Breast epithelium (tissue), 4 donors: ENCODE measurements around the gene FNIP2. TPM values are rescaled to one million over a fixed set of nuclear protein-coding genes. Genes with fewer than 3 reads are reported as not detected.

ENCODE experiments used
- DNase-seq, 2 donors: peaks; one replicate each; pipeline ENCODE4 v3.0.0-alpha.2; 2019; ENCODE audit warnings: low spot score in 2 of 2
- H3K27ac ChIP-seq, 2 donors: fragments of 200-600 bp; sonication (generic) in 1 of 2; one replicate each; pipeline ENCODE4 v1.5.1; 2016 to 2019; ENCODE audit warnings: mild to moderate bottlenecking in 1 of 2
- H3K27me3 ChIP-seq, 2 donors: fragments of 200-600 bp; sonication (generic) in 1 of 2; one replicate each; pipeline versions ENCODE4 v1.5.1 to v1.6.0; 2017 to 2019; ENCODE audit warnings: control low read depth in 1 of 2, mild to moderate bottlenecking in 1 of 2
- H3K36me3 ChIP-seq: fragments of 200-600 bp; one replicate; pipeline ENCODE4 v1.5.1; 2019
- H3K4me1 ChIP-seq, 2 donors: fragments of 200-600 bp; sonication (generic); one replicate each; pipeline ENCODE4 v1.5.1; 2016 to 2019; ENCODE audit warnings: control low read depth in 1 of 2
- H3K4me3 ChIP-seq, 3 donors: fragments of 200-600 bp; sonication (generic); 1 replicate in 2 of 3; 2 replicates in 1 of 3; pipeline ENCODE4 v1.5.1; 2016 to 2019; ENCODE audit warnings: mild to moderate bottlenecking in 3 of 3, moderate library complexity in 2 of 3
- H3K9me3 ChIP-seq, 2 donors: fragments of 200-600 bp; sonication (generic) in 1 of 2; one replicate each; pipeline ENCODE4 v1.5.1; 2016 to 2019; ENCODE audit warnings: control low read depth in 1 of 2
- POLR2A ChIP-seq: fragments of 450-650 bp; IDR thresholded peaks from one replicate; pipeline ENCODE4 v1.6.1; 2016; ENCODE audit warnings: antibody characterized with exemption, mild to moderate bottlenecking, moderate library complexity
- POLR2AphosphoS5 ChIP-seq, 3 donors: sonication (generic); formaldehyde crosslinking; IDR thresholded peaks; one replicate each; pipeline ENCODE4 v1.6.1; 2017; ENCODE audit warnings: antibody characterized with exemption in 3 of 3
- intact Hi-C: fragments of 100-400 bp; cut with DNase I; formaldehyde crosslinking; loops from one replicate; pipeline ENCODE4 v1.15.1; 2023; ENCODE audit warnings: low total_unique reads
- total RNA-seq, 3 donors: library from RNA; depleted of rRNA; stranded (reverse); fragments of >200 nt; gene quantifications; one replicate each; pipeline ENCODE4 v1.1.0, GENCODE V29; 2016
- TF ChIP-seq, protein P1 (sequence below), 3 donors: fragments of 450-650 bp; IDR thresholded peaks; one replicate each; pipeline ENCODE4 v1.5.1; 2016 to 2017; ENCODE audit warnings: antibody characterized with exemption in 3 of 3, mild to moderate bottlenecking in 3 of 3, moderate library complexity in 3 of 3

Gene FNIP2
- total RNA-seq, 3 donors from 2014 or later: 40.3 to 70.4 (median 55.2) TPM

DNA sequence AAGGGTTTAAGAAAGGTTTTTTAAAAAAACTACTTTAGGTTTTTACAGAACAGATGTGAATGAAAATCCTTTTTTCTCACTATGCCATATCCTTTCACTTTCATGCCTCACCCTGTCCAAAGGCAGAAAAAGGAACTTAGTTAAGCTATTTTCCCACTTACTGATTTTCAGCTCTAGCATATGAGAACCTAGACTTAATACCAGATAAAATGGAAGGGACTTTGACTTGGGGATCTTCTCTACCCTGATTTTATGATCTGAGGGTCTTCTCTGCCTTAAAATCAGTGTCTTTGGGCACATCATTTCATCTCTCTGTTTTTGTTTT, 42.4 kb downstream of the FNIP2 start:
- H3K4me1 ChIP-seq: no peaks in the 10 kb centered on the region
- H3K4me3 ChIP-seq: no peak overlapping the region
- DNase-seq: no peak
- no peaks in the 10 kb centered on the region for H3K36me3 ChIP-seq
- intact Hi-C loops: no loop called here
- H3K27ac ChIP-seq: peak overlapping the region; percentile 64 to 70
- no peaks in the 10 kb centered on the region for H3K9me3 ChIP-seq
- TF ChIP-seq POLR2A (no peak), POLR2AphosphoS5 (IDR thresholded peaks at IDR 0.05) (no peak)
- TF ChIP-seq, protein P1, sequence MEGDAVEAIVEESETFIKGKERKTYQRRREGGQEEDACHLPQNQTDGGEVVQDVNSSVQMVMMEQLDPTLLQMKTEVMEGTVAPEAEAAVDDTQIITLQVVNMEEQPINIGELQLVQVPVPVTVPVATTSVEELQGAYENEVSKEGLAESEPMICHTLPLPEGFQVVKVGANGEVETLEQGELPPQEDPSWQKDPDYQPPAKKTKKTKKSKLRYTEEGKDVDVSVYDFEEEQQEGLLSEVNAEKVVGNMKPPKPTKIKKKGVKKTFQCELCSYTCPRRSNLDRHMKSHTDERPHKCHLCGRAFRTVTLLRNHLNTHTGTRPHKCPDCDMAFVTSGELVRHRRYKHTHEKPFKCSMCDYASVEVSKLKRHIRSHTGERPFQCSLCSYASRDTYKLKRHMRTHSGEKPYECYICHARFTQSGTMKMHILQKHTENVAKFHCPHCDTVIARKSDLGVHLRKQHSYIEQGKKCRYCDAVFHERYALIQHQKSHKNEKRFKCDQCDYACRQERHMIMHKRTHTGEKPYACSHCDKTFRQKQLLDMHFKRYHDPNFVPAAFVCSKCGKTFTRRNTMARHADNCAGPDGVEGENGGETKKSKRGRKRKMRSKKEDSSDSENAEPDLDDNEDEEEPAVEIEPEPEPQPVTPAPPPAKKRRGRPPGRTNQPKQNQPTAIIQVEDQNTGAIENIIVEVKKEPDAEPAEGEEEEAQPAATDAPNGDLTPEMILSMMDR (IDR thresholded peaks at IDR 0.05): no peak
- H3K27me3 ChIP-seq: no peaks in the 10 kb centered on the region

DNA sequence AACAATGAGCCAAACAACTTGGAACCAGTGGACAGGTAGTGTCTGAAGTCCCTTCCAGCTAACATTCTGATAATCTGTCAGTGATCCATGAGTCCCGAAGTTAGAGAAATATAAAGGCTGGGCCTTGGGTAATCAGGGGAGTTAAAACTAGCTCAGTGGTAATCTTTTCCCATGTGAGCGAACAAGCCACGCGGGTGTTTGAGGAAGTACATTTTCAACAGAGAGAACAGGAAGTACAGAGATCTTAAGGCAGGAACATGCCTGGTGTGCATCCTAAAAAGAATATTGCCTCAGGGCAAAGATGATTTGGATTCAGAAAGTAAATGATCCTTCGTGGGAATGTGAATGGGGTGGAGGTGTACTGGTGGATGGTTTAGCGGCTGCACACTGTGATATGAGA, 42.9 kb downstream of the FNIP2 start:
- Histone ChIP-seq H3K27ac (peak overlapping the region; percentile 64 to 70), H3K9me3 (no peaks in the 10 kb centered on the region), H3K36me3 (no peaks in the 10 kb centered on the region), H3K4me1 (no peaks in the 10 kb centered on the region), H3K4me3 (no peak overlapping the region), H3K27me3 (no peaks in the 10 kb centered on the region)
- intact Hi-C loops: no loop called here
- TF ChIP-seq POLR2AphosphoS5 (IDR thresholded peaks at IDR 0.05) (no peak), POLR2A (no peak)
- TF ChIP-seq, protein P1 (IDR thresholded peaks at IDR 0.05): no peak
- DNase-seq: no peak

DNA sequence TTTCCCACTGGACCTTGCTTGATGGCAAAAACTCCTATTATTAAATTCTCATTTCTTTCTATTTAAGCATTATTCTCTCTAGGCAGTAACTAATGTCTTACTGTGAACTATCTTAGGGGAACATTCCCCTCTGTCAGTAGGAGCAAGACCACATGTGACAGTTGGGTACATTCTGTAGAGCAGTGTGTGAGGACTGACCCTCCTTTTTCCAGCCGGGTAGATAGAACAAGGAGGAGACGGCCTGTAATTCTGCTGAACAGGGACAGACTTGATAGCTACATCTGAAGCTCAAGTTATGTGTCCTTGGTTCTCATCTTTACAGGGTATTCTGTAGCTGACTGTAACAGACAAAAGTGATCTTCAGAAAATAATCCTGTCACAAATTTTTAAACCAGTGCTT, 43.3 kb downstream of the FNIP2 start:
- no peaks in the 10 kb centered on the region for H3K9me3 ChIP-seq
- no peak for DNase-seq
- peak overlapping the region; percentile 64 to 70 for H3K27ac ChIP-seq
- H3K4me1 ChIP-seq: no peaks in the 10 kb centered on the region
- TF ChIP-seq POLR2AphosphoS5 (IDR thresholded peaks at IDR 0.05): no peak
- TF ChIP-seq, protein P1 (IDR thresholded peaks at IDR 0.05): no peak
- TF ChIP-seq POLR2A: no peak
- no peak overlapping the region for H3K4me3 ChIP-seq
- intact Hi-C loops: no loop called here
- no peaks in the 10 kb centered on the region for H3K36me3 ChIP-seq
- H3K27me3 ChIP-seq: no peaks in the 10 kb centered on the region

DNA sequence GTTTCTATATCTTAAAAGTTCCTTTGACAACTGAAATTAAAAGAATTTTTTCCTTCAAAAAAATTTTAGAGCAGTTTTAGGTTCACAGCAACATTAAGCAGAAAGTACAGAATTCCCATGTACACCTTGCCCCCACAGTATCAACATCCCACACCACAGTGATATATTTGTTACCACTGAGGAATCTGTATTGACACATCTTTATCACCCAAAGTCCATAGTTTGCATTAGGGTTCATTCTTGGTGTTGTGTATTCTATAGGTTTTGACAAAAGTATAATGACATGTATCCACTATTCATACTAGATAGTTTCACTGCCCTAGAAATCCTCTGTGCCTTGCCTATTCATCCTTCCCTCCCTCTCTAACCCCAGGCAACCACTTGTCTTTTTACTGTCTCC, 43.7 kb downstream of the FNIP2 start:
- H3K27me3 ChIP-seq: no peaks in the 10 kb centered on the region
- intact Hi-C loops: no loop called here
- no peak overlapping the region for H3K27ac ChIP-seq
- no peak for TF ChIP-seq POLR2A
- TF ChIP-seq, protein P1 (IDR thresholded peaks at IDR 0.05): no peak
- no peaks in the 10 kb centered on the region for H3K4me1 ChIP-seq
- no peak overlapping the region for H3K4me3 ChIP-seq
- DNase-seq: no peak
- no peaks in the 10 kb centered on the region for H3K36me3 ChIP-seq
- no peaks in the 10 kb centered on the region for H3K9me3 ChIP-seq

DNA sequence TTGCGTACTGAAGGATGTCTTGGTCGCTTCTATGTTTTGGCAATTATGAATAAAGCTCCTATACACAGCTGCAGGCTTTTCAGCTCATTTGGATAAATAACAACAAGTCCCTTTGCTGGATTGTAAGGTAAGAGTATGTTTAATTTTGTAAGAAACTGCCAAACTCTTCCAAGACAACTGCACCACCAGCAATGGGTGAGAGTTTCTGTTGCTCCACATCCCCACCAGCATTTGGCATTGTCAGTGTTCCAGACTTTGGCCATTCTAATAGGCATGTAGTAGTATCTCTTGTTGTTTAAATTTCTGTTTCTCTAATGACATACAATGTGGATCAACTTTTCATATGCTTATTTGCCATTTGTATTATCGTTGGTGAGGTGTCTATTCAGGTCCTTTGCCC, 44.3 kb downstream of the FNIP2 start:
- H3K27me3 ChIP-seq: no peaks in the 10 kb centered on the region
- H3K4me3 ChIP-seq: no peak overlapping the region
- no peak for DNase-seq
- no peaks in the 10 kb centered on the region for H3K4me1 ChIP-seq
- H3K27ac ChIP-seq: no peak overlapping the region
- H3K36me3 ChIP-seq: no peaks in the 10 kb centered on the region
- no peaks in the 10 kb centered on the region for H3K9me3 ChIP-seq
- TF ChIP-seq POLR2A (no peak), POLR2AphosphoS5 (IDR thresholded peaks at IDR 0.05) (no peak)
- TF ChIP-seq, protein P1 (IDR thresholded peaks at IDR 0.05): no peak
- intact Hi-C loops: no loop called here
